ENCODE data around the gene MRPL28.

DNA sequence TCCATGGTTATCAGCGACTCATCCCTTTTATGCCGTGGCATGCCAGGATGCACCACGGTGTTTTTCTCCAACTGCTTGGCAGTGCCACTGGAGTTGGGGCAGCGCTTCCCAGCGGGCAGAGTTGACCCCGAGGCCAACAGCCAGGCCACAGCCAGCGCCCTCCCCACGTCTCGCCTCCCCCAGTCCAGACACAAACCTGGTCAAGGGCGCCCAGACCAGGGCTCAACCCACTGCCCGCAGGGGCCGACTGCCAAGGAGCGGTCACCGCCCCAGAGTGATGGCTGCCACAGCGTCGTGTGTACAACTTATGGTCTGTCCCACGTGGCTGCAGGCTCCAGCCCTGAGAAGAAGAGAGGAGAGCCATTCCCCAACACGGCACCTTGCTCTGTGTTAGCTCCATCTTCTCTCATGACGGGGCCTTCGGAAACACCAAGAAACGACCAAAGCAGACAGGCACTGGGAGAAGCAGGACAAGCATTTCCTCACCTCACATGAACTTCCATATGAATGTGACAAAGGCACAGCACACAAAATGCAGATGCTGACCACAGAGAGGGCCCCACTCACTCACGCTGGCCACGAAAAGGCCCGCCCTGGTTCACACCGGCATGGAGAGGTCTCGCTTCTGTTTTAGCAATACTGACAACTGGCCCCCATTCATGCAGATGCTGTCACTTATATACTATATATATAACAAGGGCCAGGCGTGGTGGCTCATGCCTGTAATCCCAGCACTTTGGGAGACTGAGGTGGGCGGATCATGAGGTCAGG, 44.8 kb downstream of the MRPL28 start:
- no peak for TF ChIP-seq CTCF (IDR thresholded peaks at IDR 0.05; ENCODE audit: low read depth, low read length, poor library complexity, severe bottlenecking)
- TF ChIP-seq EZH2phosphoT487 (IDR thresholded peaks at IDR 0.05; ENCODE audit: borderline replicate concordance, low read length) = no peak

Measured in DOHH2 (cell line).